Hematopoietic multipotent progenitor cell treated with erythropoietin and hydrocortisone succinate and interleukin-3 and kit ligand, for 8 days (in vitro differentiated cells): ENCODE data around the gene KRT6A.
"Not testable (repeated sequence)": the region's sequence is repeated elsewhere in the genome, so short reads cannot be mapped to it uniquely, and the experiment has no call there.

Source experiments
- DNase-seq: peaks from one replicate; pipeline ENCODE4 v3.0.0-alpha.2; 2015

Gene KRT6A

GRCh38 chr12:52524241-52524897 lies 31.3 kb upstream of the KRT6A start:
- DNase-seq: no peak

GRCh38 chr12:52523824-52524223 lies 30.8 kb upstream of the KRT6A start:
- DNase-seq: no peak

- DNase-seq: no peak
Measured at GRCh38 chr12:52522346-52523011, 29.4 kb upstream of the KRT6A start.

GRCh38 chr12:52521568-52522266 lies 28.7 kb upstream of the KRT6A start:
- no peak for DNase-seq

GRCh38 chr12:52521175-52521567 lies 28.1 kb upstream of the KRT6A start:
- DNase-seq: no peak

GRCh38 chr12:52519826-52520662 lies 27.0 kb upstream of the KRT6A start, which contains the start of gene KRT5:
Gene KRT5 (minus strand): TSS chr12:52520394. CDS start chr12:52520296, 98 bp downstream.
- no peak for DNase-seq

GRCh38 chr12:52519387-52519703 lies 26.3 kb upstream of the KRT6A start:
- DNase-seq: no peak

- DNase-seq: no peak
Measured at GRCh38 chr12:52518574-52519386, 25.7 kb upstream of the KRT6A start.

GRCh38 chr12:52517888-52518287 lies 24.8 kb upstream of the KRT6A start:
- DNase-seq: no peak

GRCh38 chr12:52517005-52517835 lies 24.2 kb upstream of the KRT6A start:
- no peak for DNase-seq

- no peak for DNase-seq
Measured at GRCh38 chr12:52515927-52516831, 23.1 kb upstream of the KRT6A start.

GRCh38 chr12:52515319-52515646 lies 22.2 kb upstream of the KRT6A start:
- DNase-seq: no peak

GRCh38 chr12:52514471-52515318 lies 21.6 kb upstream of the KRT6A start:
- no peak for DNase-seq

GRCh38 chr12:52513736-52514135 lies 20.7 kb upstream of the KRT6A start:
- no peak for DNase-seq

- DNase-seq: no peak
Measured at GRCh38 chr12:52508211-52508610, 15.2 kb upstream of the KRT6A start.

- peak; percentile 36 for DNase-seq
Measured at GRCh38 chr12:52506858-52507715, 14.0 kb upstream of the KRT6A start.

- DNase-seq: no peak
Measured at GRCh38 chr12:52502877-52503276, 9.8 kb upstream of the KRT6A start.

- no peak for DNase-seq
Measured at GRCh38 chr12:52501490-52501889, 8.4 kb upstream of the KRT6A start.

- DNase-seq: not testable (repeated sequence)
Measured at GRCh38 chr12:52500574-52500973, 7.5 kb upstream of the KRT6A start.
